ENCODE data around the gene LNX2. TPM values are rescaled to one million over a fixed set of nuclear protein-coding genes. Genes with fewer than 3 reads are reported as not detected.

LNX2 gene
- total RNA-seq (6.5 TPM), polyA plus RNA-seq (1 to 10 TPM; 3.7 to 5.0 (median 4.8) TPM)

- peaks cover 45% of the 10 kb centered on the region for H3K4me1 ChIP-seq (ENCODE audit: control insufficient read depth, insufficient read depth, low read length, poor library complexity, severe bottlenecking)
- H3K9me3 Mint-ChIP-seq, result no peaks in the 10 kb centered on the region
Observed at GRCh38 chr13:27620377-27621115, at the start of gene LNX2. Gene LNX2 (minus strand): TSS chr13:27620529. CDS start chr13:27581703, 38,826 bp downstream.

DNA sequence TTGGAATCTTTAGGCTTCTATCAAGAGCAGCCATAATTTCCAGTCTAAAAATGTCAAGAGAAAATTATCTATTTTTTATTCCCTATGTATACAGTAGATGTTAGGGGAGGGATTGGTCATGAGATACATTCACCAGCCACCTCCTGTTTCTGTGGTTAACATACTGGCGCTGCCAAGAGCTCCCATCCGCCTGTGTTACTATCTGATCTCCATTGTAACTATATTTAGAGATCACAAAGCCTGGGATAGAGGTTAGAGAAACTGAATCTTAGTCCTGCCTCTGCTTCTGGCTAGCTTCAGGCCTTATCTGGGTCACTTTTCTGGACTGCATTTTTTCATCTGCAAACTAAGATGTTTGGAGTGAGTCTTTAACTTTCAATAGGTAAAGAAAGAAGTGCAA lies 47.6 kb upstream of the LNX2 start:
- Histone ChIP-seq H3K27me3 (ENCODE audit: control insufficient read depth, insufficient read depth, low read length) (no peaks in the 10 kb centered on the region), H3K4me3 (ENCODE audit: low read depth, low read length) (no peak overlapping the region), H3K36me3 (ENCODE audit: control insufficient read depth, insufficient read depth, low read length) (peaks cover 18% of the 10 kb centered on the region), H3K9me3 (ENCODE audit: control insufficient read depth in 2 of 2, low read length in 2 of 2) (no peaks in the 10 kb centered on the region), H3K4me1 (ENCODE audit: control insufficient read depth, insufficient read depth, low read length, poor library complexity, severe bottlenecking) (no peaks in the 10 kb centered on the region), H3K27ac (ENCODE audit: insufficient read depth, low read length, poor library complexity, severe bottlenecking) (no peak overlapping the region)
- peak overlapping the region in 1 of 3 donors; percentile 32 for H3K27ac Mint-ChIP-seq
- H3K27me3 Mint-ChIP-seq, result no peaks in the 10 kb centered on the region
- no peak for DNase-seq
- H3K4me1 Mint-ChIP-seq, result peaks cover 0 to 6% (median 5%) of the 10 kb centered on the region in 4 donors
- peaks cover 13% of the 10 kb centered on the region for H3K36me3 Mint-ChIP-seq
- H3K4me3 Mint-ChIP-seq, result no peak overlapping the region
- peaks cover 0 to 1% (median 0%) of the 10 kb centered on the region in 7 donors for H3K9me3 Mint-ChIP-seq
- no peak for ATAC-seq (ENCODE audit: low read depth in 2 of 2)

More at GRCh38 chr13:27620377-27621115, at the start of gene LNX2:
- Mint-ChIP-seq H3K27me3 (no peaks in the 10 kb centered on the region), H3K36me3 (peaks cover 22% of the 10 kb centered on the region), H3K4me1 (peaks cover 40 to 60% (median 58%) of the 10 kb centered on the region in 4 donors), H3K27ac (peak within 1 kb of the TSS; percentile 95 to 97 (median 96)), H3K4me3 (peak within 1 kb of the TSS; percentile 95 to 98 (median 96))
- Histone ChIP-seq H3K27ac (ENCODE audit: insufficient read depth, low read length, poor library complexity, severe bottlenecking) (peak within 1 kb of the TSS; percentile 97), H3K36me3 (ENCODE audit: control insufficient read depth, insufficient read depth, low read length) (peaks cover 13% of the 10 kb centered on the region), H3K4me3 (ENCODE audit: low read depth, low read length) (peak within 1 kb of the TSS; percentile 91), H3K27me3 (ENCODE audit: control insufficient read depth, insufficient read depth, low read length) (no peaks in the 10 kb centered on the region), H3K9me3 (ENCODE audit: control insufficient read depth in 2 of 2, low read length in 2 of 2) (no peaks in the 10 kb centered on the region)
- DNase-seq, result peak; percentile 94 to 97 (median 96)
- peak; percentile 87 to 90 for ATAC-seq (ENCODE audit: low read depth in 2 of 2)

GRCh38 chr13:27666951-27667350 lies 46.6 kb upstream of the LNX2 start:
- ATAC-seq (ENCODE audit: low read depth in 2 of 2), result no peak
- Mint-ChIP-seq H3K9me3 (no peaks in the 10 kb centered on the region), H3K4me1 (peaks cover 0 to 6% (median 5%) of the 10 kb centered on the region in 4 donors)

GRCh38 chr13:27665761-27666160 lies 45.4 kb upstream of the LNX2 start:
- no peak overlapping the region for H3K27ac ChIP-seq (ENCODE audit: insufficient read depth, low read length, poor library complexity, severe bottlenecking)
- Mint-ChIP-seq H3K4me1 (peaks cover 0 to 9% (median 7%) of the 10 kb centered on the region in 4 donors), H3K27ac (peak overlapping the region in 1 of 3 donors; percentile 6), H3K36me3 (peaks cover 13% of the 10 kb centered on the region), H3K27me3 (no peaks in the 10 kb centered on the region), H3K4me3 (no peak overlapping the region), H3K9me3 (no peaks in the 10 kb centered on the region)
- DNase-seq (no peak), ATAC-seq (ENCODE audit: low read depth in 2 of 2) (no peak)
- H3K4me3 ChIP-seq (ENCODE audit: low read depth, low read length), result no peak overlapping the region
- H3K36me3 ChIP-seq (ENCODE audit: control insufficient read depth, insufficient read depth, low read length), result peaks cover 18% of the 10 kb centered on the region
- no peaks in the 10 kb centered on the region for H3K27me3 ChIP-seq (ENCODE audit: control insufficient read depth, insufficient read depth, low read length)
- no peaks in the 10 kb centered on the region for H3K4me1 ChIP-seq (ENCODE audit: control insufficient read depth, insufficient read depth, low read length, poor library complexity, severe bottlenecking)
- no peaks in the 10 kb centered on the region for H3K9me3 ChIP-seq (ENCODE audit: control insufficient read depth in 2 of 2, low read length in 2 of 2)

More at GRCh38 chr13:27666951-27667350, 46.6 kb upstream of the LNX2 start:
- Histone ChIP-seq H3K9me3 (ENCODE audit: control insufficient read depth in 2 of 2, low read length in 2 of 2) (no peaks in the 10 kb centered on the region), H3K4me1 (ENCODE audit: control insufficient read depth, insufficient read depth, low read length, poor library complexity, severe bottlenecking) (no peaks in the 10 kb centered on the region), H3K4me3 (ENCODE audit: low read depth, low read length) (no peak overlapping the region), H3K36me3 (ENCODE audit: control insufficient read depth, insufficient read depth, low read length) (peaks cover 18% of the 10 kb centered on the region), H3K27ac (ENCODE audit: insufficient read depth, low read length, poor library complexity, severe bottlenecking) (no peak overlapping the region), H3K27me3 (ENCODE audit: control insufficient read depth, insufficient read depth, low read length) (no peaks in the 10 kb centered on the region)
- no peak overlapping the region for H3K4me3 Mint-ChIP-seq
- H3K36me3 Mint-ChIP-seq, result peaks cover 13% of the 10 kb centered on the region
- peak overlapping the region in 2 of 3 donors; percentile 33 to 38 for H3K27ac Mint-ChIP-seq
- DNase-seq, result no peak
- no peaks in the 10 kb centered on the region for H3K27me3 Mint-ChIP-seq

DNA sequence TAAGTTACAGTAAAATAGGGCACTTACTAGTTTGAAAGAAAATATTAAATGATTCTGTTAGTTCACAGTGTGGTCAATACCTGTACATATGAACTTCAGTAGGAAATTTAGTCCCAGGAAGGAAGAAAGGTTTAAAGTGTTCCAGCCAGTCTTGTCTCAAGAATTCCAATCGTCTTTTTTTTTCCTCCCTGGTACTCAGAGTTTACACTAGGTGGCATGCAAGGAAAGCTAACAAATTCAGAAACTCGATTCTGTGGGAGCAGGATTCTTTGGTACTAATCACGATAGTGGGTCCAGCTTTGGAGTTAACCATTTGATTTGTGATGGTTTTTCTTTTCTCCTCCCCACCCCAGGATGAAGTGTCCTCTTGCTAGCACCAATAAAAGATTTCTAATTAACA lies 45.0 kb upstream of the LNX2 start:
- Mint-ChIP-seq H3K4me3 (no peak overlapping the region), H3K27ac (peak overlapping the region in 1 of 3 donors; percentile 6), H3K9me3 (no peaks in the 10 kb centered on the region), H3K36me3 (peaks cover 13% of the 10 kb centered on the region), H3K27me3 (no peaks in the 10 kb centered on the region), H3K4me1 (peaks cover 0 to 10% (median 7%) of the 10 kb centered on the region in 4 donors)
- ATAC-seq (ENCODE audit: low read depth in 2 of 2) (no peak), DNase-seq (no peak)
- H3K9me3 ChIP-seq (ENCODE audit: control insufficient read depth in 2 of 2, low read length in 2 of 2), result no peaks in the 10 kb centered on the region
- no peak overlapping the region for H3K27ac ChIP-seq (ENCODE audit: insufficient read depth, low read length, poor library complexity, severe bottlenecking)
- H3K36me3 ChIP-seq (ENCODE audit: control insufficient read depth, insufficient read depth, low read length), result peaks cover 18% of the 10 kb centered on the region
- H3K4me3 ChIP-seq (ENCODE audit: low read depth, low read length), result no peak overlapping the region
- no peaks in the 10 kb centered on the region for H3K4me1 ChIP-seq (ENCODE audit: control insufficient read depth, insufficient read depth, low read length, poor library complexity, severe bottlenecking)
- H3K27me3 ChIP-seq (ENCODE audit: control insufficient read depth, insufficient read depth, low read length), result no peaks in the 10 kb centered on the region

- Mint-ChIP-seq H3K27me3 (no peaks in the 10 kb centered on the region), H3K4me1 (peaks cover 6 to 12% (median 8%) of the 10 kb centered on the region in 4 donors), H3K27ac (peak overlapping the region in 2 of 3 donors; percentile 0 to 42), H3K9me3 (no peaks in the 10 kb centered on the region), H3K4me3 (no peak overlapping the region), H3K36me3 (peaks cover 13% of the 10 kb centered on the region)
- Histone ChIP-seq H3K4me3 (ENCODE audit: low read depth, low read length) (no peak overlapping the region), H3K27ac (ENCODE audit: insufficient read depth, low read length, poor library complexity, severe bottlenecking) (no peak overlapping the region), H3K9me3 (ENCODE audit: control insufficient read depth in 2 of 2, low read length in 2 of 2) (no peaks in the 10 kb centered on the region), H3K27me3 (ENCODE audit: control insufficient read depth, insufficient read depth, low read length) (no peaks in the 10 kb centered on the region), H3K36me3 (ENCODE audit: control insufficient read depth, insufficient read depth, low read length) (peaks cover 18% of the 10 kb centered on the region), H3K4me1 (ENCODE audit: control insufficient read depth, insufficient read depth, low read length, poor library complexity, severe bottlenecking) (no peaks in the 10 kb centered on the region)
- no peak for DNase-seq
- ATAC-seq (ENCODE audit: low read depth in 2 of 2), result no peak
Observed at GRCh38 chr13:27663947-27664346, 43.6 kb upstream of the LNX2 start.

GRCh38 chr13:27662738-27663470 lies 42.6 kb upstream of the LNX2 start:
- Histone ChIP-seq H3K27ac (ENCODE audit: insufficient read depth, low read length, poor library complexity, severe bottlenecking) (no peak overlapping the region), H3K36me3 (ENCODE audit: control insufficient read depth, insufficient read depth, low read length) (peaks cover 18% of the 10 kb centered on the region), H3K9me3 (ENCODE audit: control insufficient read depth in 2 of 2, low read length in 2 of 2) (no peaks in the 10 kb centered on the region), H3K27me3 (ENCODE audit: control insufficient read depth, insufficient read depth, low read length) (no peaks in the 10 kb centered on the region), H3K4me1 (ENCODE audit: control insufficient read depth, insufficient read depth, low read length, poor library complexity, severe bottlenecking) (no peaks in the 10 kb centered on the region), H3K4me3 (ENCODE audit: low read depth, low read length) (no peak overlapping the region)
- H3K27ac Mint-ChIP-seq, result peak overlapping the region in 2 of 3 donors; percentile 0 to 49
- ATAC-seq (ENCODE audit: low read depth in 2 of 2) (no peak), DNase-seq (no peak)
- no peaks in the 10 kb centered on the region for H3K9me3 Mint-ChIP-seq
- H3K27me3 Mint-ChIP-seq, result no peaks in the 10 kb centered on the region
- peaks cover 6 to 12% (median 8%) of the 10 kb centered on the region in 4 donors for H3K4me1 Mint-ChIP-seq
- no peak overlapping the region for H3K4me3 Mint-ChIP-seq
- H3K36me3 Mint-ChIP-seq, result peaks cover 13% of the 10 kb centered on the region

All from CD4-positive, CD25-positive, alpha-beta regulatory T cell (primary cell).